ENCODE data around the gene MCU.

GRCh38 chr10:72889391-72889831, 197.5 kb downstream of the MCU start:
- TF ChIP-seq CTCF (IDR thresholded peaks at IDR 0.05; ENCODE audit: poor library complexity) (no peak), EZH2 (IDR thresholded peaks at IDR 0.05; ENCODE audit: borderline replicate concordance) (no peak)
